ENCODE results near the gene DTWD1. TPM values are rescaled to one million over a fixed set of nuclear protein-coding genes. Genes with fewer than 3 reads are reported as not detected.

Gene DTWD1
- total and polyA plus RNA-seq, 9 of the 15 experiments (the other 6 are each of a cell fraction or from before 2014, with no cell fraction given) = 23.1 to 76.4 (median 36.5) TPM

- TF ChIP-seq, protein P1, sequence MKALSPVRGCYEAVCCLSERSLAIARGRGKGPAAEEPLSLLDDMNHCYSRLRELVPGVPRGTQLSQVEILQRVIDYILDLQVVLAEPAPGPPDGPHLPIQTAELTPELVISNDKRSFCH (CRISPR knock-in tag; IDR thresholded peaks at IDR 0.05) = no peak
- TF ChIP-seq, protein P1 (tag; IDR thresholded peaks at IDR 0.05) = peak; percentile 83
- TF ChIP-seq ZBTB8A (IDR thresholded peaks at IDR 0.05; ENCODE audit: partially characterized antibody) (no peak), SMARCE1 (IDR thresholded peaks at IDR 0.05) (no peak), SREBF2 (CRISPR knock-in tag; IDR thresholded peaks at IDR 0.05) (no peak), BCOR (IDR thresholded peaks at IDR 0.05) (peak; percentile 60), EHMT2 (IDR thresholded peaks at IDR 0.05) (no peak), BCL6 (CRISPR knock-in tag; IDR thresholded peaks at IDR 0.05) (no peak), HDAC3 (IDR thresholded peaks at IDR 0.05; ENCODE audit: borderline replicate concordance, partially characterized antibody) (no peak), HDGF (IDR thresholded peaks at IDR 0.05) (no peak), HNRNPL (IDR thresholded peaks at IDR 0.05; ENCODE audit: low read depth, low read length) (no peak), ZNF507 (tag; conservative IDR thresholded peaks at IDR 0.05) (no peak), NFE2L1 (tag; IDR thresholded peaks at IDR 0.05; ENCODE audit: borderline replicate concordance, low read depth) (no peak), ZNF282 (CRISPR knock-in tag; IDR thresholded peaks at IDR 0.05) (no peak), ZNF140 (CRISPR knock-in tag; IDR thresholded peaks at IDR 0.05) (no peak), PATZ1 (CRISPR knock-in tag; IDR thresholded peaks at IDR 0.05; ENCODE audit: borderline replicate concordance) (no peak), ZNF253 (CRISPR knock-in tag; conservative IDR thresholded peaks at IDR 0.05) (no peak), XRCC5 (IDR thresholded peaks at IDR 0.05; ENCODE audit: low read depth, low read length) (peak; percentile 66; the same call in 1 of the 2 replicates), ZNF57 (CRISPR knock-in tag; IDR thresholded peaks at IDR 0.05) (no peak), CTCF (IDR thresholded peaks at IDR 0.05 in 2 of 3, conservative IDR thresholded peaks at IDR 0.05 in 1 of 3; ENCODE audit: insufficient read depth in 2 of 3, low read depth in 1 of 3, low read length in 3 of 3) (0 out of 6 replicates have a peak, but pooled peaks of 2 of the 3 experiments have one; percentile 3 to 6), ZNF785 (CRISPR knock-in tag; IDR thresholded peaks at IDR 0.05) (no peak)
- TF ChIP-seq, protein P2, sequence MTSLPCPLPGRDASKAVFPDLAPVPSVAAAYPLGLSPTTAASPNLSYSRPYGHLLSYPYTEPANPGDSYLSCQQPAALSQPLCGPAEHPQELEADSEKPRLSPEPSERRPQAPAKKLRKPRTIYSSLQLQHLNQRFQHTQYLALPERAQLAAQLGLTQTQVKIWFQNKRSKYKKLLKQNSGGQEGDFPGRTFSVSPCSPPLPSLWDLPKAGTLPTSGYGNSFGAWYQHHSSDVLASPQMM (CRISPR knock-in tag; IDR thresholded peaks at IDR 0.05) = no peak
- TF ChIP-seq, protein P3, sequence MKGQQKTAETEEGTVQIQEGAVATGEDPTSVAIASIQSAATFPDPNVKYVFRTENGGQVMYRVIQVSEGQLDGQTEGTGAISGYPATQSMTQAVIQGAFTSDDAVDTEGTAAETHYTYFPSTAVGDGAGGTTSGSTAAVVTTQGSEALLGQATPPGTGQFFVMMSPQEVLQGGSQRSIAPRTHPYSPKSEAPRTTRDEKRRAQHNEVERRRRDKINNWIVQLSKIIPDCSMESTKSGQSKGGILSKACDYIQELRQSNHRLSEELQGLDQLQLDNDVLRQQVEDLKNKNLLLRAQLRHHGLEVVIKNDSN (CRISPR knock-in tag; IDR thresholded peaks at IDR 0.05) = peak; percentile 65
- TF ChIP-seq, protein P4, sequence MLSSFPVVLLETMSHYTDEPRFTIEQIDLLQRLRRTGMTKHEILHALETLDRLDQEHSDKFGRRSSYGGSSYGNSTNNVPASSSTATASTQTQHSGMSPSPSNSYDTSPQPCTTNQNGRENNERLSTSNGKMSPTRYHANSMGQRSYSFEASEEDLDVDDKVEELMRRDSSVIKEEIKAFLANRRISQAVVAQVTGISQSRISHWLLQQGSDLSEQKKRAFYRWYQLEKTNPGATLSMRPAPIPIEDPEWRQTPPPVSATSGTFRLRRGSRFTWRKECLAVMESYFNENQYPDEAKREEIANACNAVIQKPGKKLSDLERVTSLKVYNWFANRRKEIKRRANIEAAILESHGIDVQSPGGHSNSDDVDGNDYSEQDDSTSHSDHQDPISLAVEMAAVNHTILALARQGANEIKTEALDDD (IDR thresholded peaks at IDR 0.05) = no peak
Measured at GRCh38 chr15:49620658-49621368, at the start of gene DTWD1, which contains the start of gene FAM227B (continued).
